GM23248 (cell line): ENCODE measurements around the gene ADAT1. TPM values are rescaled to one million over a fixed set of nuclear protein-coding genes. Genes with fewer than 3 reads are reported as not detected.

ENCODE experiments used
- DNase-seq: peaks from one replicate; pipeline ENCODE4 v3.0.0-alpha.2; 2015
- H2AFZ ChIP-seq: fragments of 200-600 bp; sonication (generic); 2 replicates; pipeline ENCODE4 v1.6.1; 2016; ENCODE audit warnings: antibody characterized with exemption
- H3F3A ChIP-seq: fragments of 200-600 bp; sonication (generic); 2 replicates; pipeline ENCODE4 v1.6.1; 2016; ENCODE audit warnings: mild to moderate bottlenecking, antibody characterized with exemption, mixed run types; ENCODE audit not compliant: insufficient read depth
- H3K27ac ChIP-seq: fragments of 200-600 bp; sonication (generic); 2 replicates; pipeline ENCODE4 v1.5.1; 2016; ENCODE audit warnings: mild to moderate bottlenecking
- H3K27me3 ChIP-seq: fragments of 200-600 bp; sonication (generic); replicated peaks from 2 replicates; pipeline ENCODE4 v1.6.1; 2016; ENCODE audit warnings: mild to moderate bottlenecking; ENCODE audit not compliant: insufficient read depth
- H3K36me3 ChIP-seq: fragments of 200-600 bp; sonication (generic); 2 replicates; pipeline ENCODE4 v1.6.1; 2016; ENCODE audit warnings: low read depth, mild to moderate bottlenecking
- H3K4me1 ChIP-seq: fragments of 200-600 bp; sonication (generic); 2 replicates; pipeline ENCODE4 v1.6.1; 2016; ENCODE audit warnings: mild to moderate bottlenecking; ENCODE audit not compliant: insufficient read depth
- H3K4me2 ChIP-seq: fragments of 200-600 bp; sonication (generic); one replicate; pipeline ENCODE4 v1.6.1; 2016; ENCODE audit warnings: mild to moderate bottlenecking; ENCODE audit not compliant: unreplicated experiment
- H3K4me3 ChIP-seq: fragments of 200-600 bp; sonication (generic); 2 replicates; pipeline ENCODE4 v1.5.1; 2016; ENCODE audit warnings: mild to moderate bottlenecking
- H3K79me2 ChIP-seq: fragments of 200-600 bp; sonication (generic); 2 replicates; pipeline ENCODE4 v1.6.1; 2016; ENCODE audit warnings: mild to moderate bottlenecking; ENCODE audit not compliant: insufficient read depth
- H3K9ac ChIP-seq: fragments of 200-600 bp; sonication (generic); 2 replicates; pipeline ENCODE4 v1.6.1; 2016; ENCODE audit warnings: mild to moderate bottlenecking
- H3K9me2 ChIP-seq: fragments of 200-600 bp; sonication (generic); 2 replicates; pipeline ENCODE4 v1.6.1; 2016; ENCODE audit warnings: mixed run types, mild to moderate bottlenecking, moderate library complexity; ENCODE audit not compliant: insufficient read depth
- H3K9me3 ChIP-seq: fragments of 200-600 bp; sonication (generic); one replicate; pipeline ENCODE4 v1.6.1; 2017; ENCODE audit warnings: low read depth
- H4K20me1 ChIP-seq: fragments of 200-600 bp; sonication (generic); 2 replicates; pipeline ENCODE4 v1.6.0; 2016; ENCODE audit not compliant: insufficient read depth
- EZH2 ChIP-seq: fragments of 200-600 bp; sonication (generic); IDR thresholded peaks from 2 replicates; pipeline ENCODE4 v1.6.1; 2018; ENCODE audit warnings: antibody characterized with exemption, mild to moderate bottlenecking; ENCODE audit not compliant: insufficient read depth, poor library complexity, severe bottlenecking
- EZH2phosphoT487 ChIP-seq: fragments of 200-600 bp; sonication (generic); IDR thresholded peaks from 2 replicates; pipeline ENCODE4 v1.6.1; 2018; ENCODE audit warnings: antibody characterized with exemption, moderate library complexity, mild to moderate bottlenecking, low read depth; ENCODE audit not compliant: insufficient read depth
- WGBS, 2 experiments: methylation state at CpG; one replicate each; pipeline ENCODE4 v1.1.6; 2015 to 2017; ENCODE audit warnings: low lambda C conversion rate in 2 of 2, low coverage in 1 of 2; ENCODE audit errors: missing lambda C conversion rate in 2 of 2; 5-methylcytosine and 5-hydroxymethylcytosine counted together
- in situ Hi-C: fragments of 300-500 bp; cut with MboI; formaldehyde crosslinking; loops from 2 replicates; pipeline ENCODE4 v1.15.0; 2020
- polyA plus RNA-seq: library from polyadenylated mRNA; unstranded; fragments of >200 nt; fragmentation: Nextera tagmentation; extraction: Ambion mirVana; gene quantifications from 2 replicates; pipeline ENCODE4 v1.2.1, GENCODE V29; 2016
- total RNA-seq: library from RNA; depleted of rRNA; stranded (reverse); fragments of >200 nt; shearing (Covaris generic); gene quantifications from 2 replicates; pipeline ENCODE4 v1.2.3, GENCODE V29; 2014

Gene ADAT1
- total and polyA plus RNA-seq, 2 experiments from 2014 or later, result 18.9 to 31.3 TPM

- Histone ChIP-seq H2AFZ (no peak overlapping the region), H3K9ac (no peak overlapping the region), H3K9me2 (no peaks in the 10 kb centered on the region), H3F3A (peaks cover 11% of the 10 kb centered on the region), H3K36me3 (peaks cover 78% of the 10 kb centered on the region), H3K79me2 (peaks cover 12% of the 10 kb centered on the region), H3K27ac (no peak overlapping the region), H3K4me2 (no peak overlapping the region), H3K4me3 (no peak overlapping the region), H3K9me3 (no peaks in the 10 kb centered on the region), H4K20me1 (no peaks in the 10 kb centered on the region), H3K27me3 (no peaks in the 10 kb centered on the region), H3K4me1 (no peaks in the 10 kb centered on the region)
- no peak for DNase-seq
- TF ChIP-seq EZH2 (no peak), EZH2phosphoT487 (no peak)
- 94 to 96% methylated on average over 8 of the region's 8 CpGs for WGBS, 2 experiments
- in situ Hi-C loops, result no loop called here
Measured at GRCh38 chr16:75632857-75633256, 9.8 kb upstream of the ADAT1 start.

- in situ Hi-C loops, result no loop called here
- Histone ChIP-seq H3K36me3 (peaks cover 64% of the 10 kb centered on the region), H3K79me2 (no peaks in the 10 kb centered on the region), H3K27ac (no peak overlapping the region), H4K20me1 (no peaks in the 10 kb centered on the region), H2AFZ (no peak overlapping the region), H3K4me1 (no peaks in the 10 kb centered on the region), H3K4me2 (no peak overlapping the region), H3K9ac (no peak overlapping the region), H3K9me2 (no peaks in the 10 kb centered on the region), H3K27me3 (no peaks in the 10 kb centered on the region), H3K9me3 (no peaks in the 10 kb centered on the region), H3F3A (peaks cover 39% of the 10 kb centered on the region), H3K4me3 (no peak overlapping the region)
- DNase-seq, result no peak
- WGBS, 2 experiments, result 81 to 83% methylated on average over 3 of the region's 3 CpGs
- no peak for TF ChIP-seq EZH2
- no peak for TF ChIP-seq EZH2phosphoT487
Measured at GRCh38 chr16:75630052-75630451, 7.0 kb upstream of the ADAT1 start.

GRCh38 chr16:75629132-75629531 lies 6.1 kb upstream of the ADAT1 start:
- in situ Hi-C loops, result no loop called here
- H3K9ac ChIP-seq, result no peak overlapping the region
- H3K27me3 ChIP-seq, result no peaks in the 10 kb centered on the region
- no peak overlapping the region for H3K27ac ChIP-seq
- H3K4me3 ChIP-seq, result no peak overlapping the region
- H3K36me3 ChIP-seq, result peaks cover 57% of the 10 kb centered on the region
- no peaks in the 10 kb centered on the region for H3K9me2 ChIP-seq
- 97 to 99% methylated on average over 10 of the region's 10 CpGs for WGBS, 2 experiments
- no peaks in the 10 kb centered on the region for H3K79me2 ChIP-seq
- H4K20me1 ChIP-seq, result no peaks in the 10 kb centered on the region
- no peaks in the 10 kb centered on the region for H3K4me1 ChIP-seq
- H3K4me2 ChIP-seq, result no peak overlapping the region
- H3K9me3 ChIP-seq, result no peaks in the 10 kb centered on the region
- H2AFZ ChIP-seq, result no peak overlapping the region
- no peak for DNase-seq
- H3F3A ChIP-seq, result peaks cover 49% of the 10 kb centered on the region
- TF ChIP-seq EZH2, result no peak
- TF ChIP-seq EZH2phosphoT487, result no peak

GRCh38 chr16:75628351-75628750 lies 5.3 kb upstream of the ADAT1 start:
- H3K36me3 ChIP-seq, result peaks cover 49% of the 10 kb centered on the region
- in situ Hi-C loops, result no loop called here
- H3K4me2 ChIP-seq, result no peak overlapping the region

GRCh38 chr16:75627851-75628250 lies 4.8 kb upstream of the ADAT1 start:
- Histone ChIP-seq H3K27me3 (no peaks in the 10 kb centered on the region), H3K4me3 (no peak overlapping the region), H3K36me3 (peaks cover 44% of the 10 kb centered on the region), H3K4me1 (no peaks in the 10 kb centered on the region), H4K20me1 (no peaks in the 10 kb centered on the region), H3K9ac (no peak overlapping the region), H3K9me3 (no peaks in the 10 kb centered on the region), H3K27ac (no peak overlapping the region), H3K79me2 (no peaks in the 10 kb centered on the region), H3F3A (peaks cover 50% of the 10 kb centered on the region), H3K4me2 (no peak overlapping the region), H2AFZ (no peak overlapping the region), H3K9me2 (no peaks in the 10 kb centered on the region)
- TF ChIP-seq EZH2, result no peak
- TF ChIP-seq EZH2phosphoT487, result no peak
- DNase-seq, result no peak
- 73 to 75% methylated on average over 3 of the region's 3 CpGs for WGBS, 2 experiments
- in situ Hi-C loops, result no loop called here

More at GRCh38 chr16:75628351-75628750, 5.3 kb upstream of the ADAT1 start:
- Histone ChIP-seq H4K20me1 (no peaks in the 10 kb centered on the region), H3K4me3 (no peak overlapping the region), H3K27me3 (no peaks in the 10 kb centered on the region), H3K27ac (no peak overlapping the region), H3K9me2 (no peaks in the 10 kb centered on the region), H2AFZ (no peak overlapping the region), H3F3A (peaks cover 53% of the 10 kb centered on the region), H3K9me3 (no peaks in the 10 kb centered on the region), H3K9ac (no peak overlapping the region), H3K4me1 (no peaks in the 10 kb centered on the region), H3K79me2 (no peaks in the 10 kb centered on the region)
- TF ChIP-seq EZH2 (no peak), EZH2phosphoT487 (no peak)
- no peak for DNase-seq
- WGBS, 2 experiments, result 95 to 98% methylated on average over 4 of the region's 4 CpGs
